SU-DHL-6 (cell line): ENCODE results near the gene SMURF2.

Experiments
- EZH2phosphoT487 ChIP-seq: fragments of 200-600 bp; sonication (generic), shearing (Covaris generic); conservative IDR thresholded peaks from 2 replicates; pipeline ENCODE4 v1.6.1; 2018; ENCODE audit warnings: mild to moderate bottlenecking, antibody characterized with exemption, low read length, moderate library complexity, mixed read lengths
- TF ChIP-seq, protein P1 (sequence below): fragments of 200-600 bp; sonication (generic); IDR thresholded peaks from one replicate; pipeline ENCODE4 v1.5.1; 2017; ENCODE audit warnings: antibody characterized with exemption, mild to moderate bottlenecking, low read length, moderate library complexity; ENCODE audit not compliant: insufficient read depth, poor library complexity, severe bottlenecking

DNA sequence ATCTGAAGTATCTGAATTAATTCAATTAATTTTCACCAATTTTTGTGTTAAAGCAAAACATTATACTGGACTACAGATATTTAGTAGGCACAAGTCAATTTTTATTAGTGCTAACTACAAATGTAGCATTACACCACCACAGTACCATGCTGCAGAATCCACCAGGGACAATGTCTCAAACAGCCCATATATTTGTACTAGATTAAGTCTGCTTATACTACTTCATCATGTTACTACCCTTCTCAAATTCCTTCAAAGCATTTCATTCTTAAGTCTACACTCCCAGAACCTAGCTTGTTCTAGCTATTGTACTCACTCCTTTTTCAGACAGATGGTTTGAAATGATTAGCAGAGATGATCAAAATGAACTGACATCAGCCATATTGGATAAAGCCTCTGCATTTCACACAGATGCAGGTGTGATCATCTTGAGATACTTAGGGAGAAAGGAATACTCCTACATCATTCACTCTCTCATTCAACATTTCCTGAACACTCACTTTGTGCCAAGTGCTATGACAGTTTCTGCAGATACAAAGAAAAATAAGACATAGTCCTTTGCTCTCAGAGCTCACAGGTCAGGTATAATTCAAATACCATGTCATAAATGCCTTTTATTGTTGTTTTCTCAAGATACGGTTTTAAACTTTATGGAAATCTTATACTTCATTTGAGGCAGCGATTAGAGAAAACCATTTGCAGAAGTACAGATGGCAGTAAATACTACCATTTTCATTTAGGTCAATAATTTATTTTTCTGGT lies 47.7 kb downstream of the SMURF2 start:
- TF ChIP-seq, protein P1, sequence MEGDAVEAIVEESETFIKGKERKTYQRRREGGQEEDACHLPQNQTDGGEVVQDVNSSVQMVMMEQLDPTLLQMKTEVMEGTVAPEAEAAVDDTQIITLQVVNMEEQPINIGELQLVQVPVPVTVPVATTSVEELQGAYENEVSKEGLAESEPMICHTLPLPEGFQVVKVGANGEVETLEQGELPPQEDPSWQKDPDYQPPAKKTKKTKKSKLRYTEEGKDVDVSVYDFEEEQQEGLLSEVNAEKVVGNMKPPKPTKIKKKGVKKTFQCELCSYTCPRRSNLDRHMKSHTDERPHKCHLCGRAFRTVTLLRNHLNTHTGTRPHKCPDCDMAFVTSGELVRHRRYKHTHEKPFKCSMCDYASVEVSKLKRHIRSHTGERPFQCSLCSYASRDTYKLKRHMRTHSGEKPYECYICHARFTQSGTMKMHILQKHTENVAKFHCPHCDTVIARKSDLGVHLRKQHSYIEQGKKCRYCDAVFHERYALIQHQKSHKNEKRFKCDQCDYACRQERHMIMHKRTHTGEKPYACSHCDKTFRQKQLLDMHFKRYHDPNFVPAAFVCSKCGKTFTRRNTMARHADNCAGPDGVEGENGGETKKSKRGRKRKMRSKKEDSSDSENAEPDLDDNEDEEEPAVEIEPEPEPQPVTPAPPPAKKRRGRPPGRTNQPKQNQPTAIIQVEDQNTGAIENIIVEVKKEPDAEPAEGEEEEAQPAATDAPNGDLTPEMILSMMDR = no peak
- TF ChIP-seq EZH2phosphoT487 = no peak
